Measurements from ENCODE around the gene MRPS23. TPM values are rescaled to one million over a fixed set of nuclear protein-coding genes. Genes with fewer than 3 reads are reported as not detected.

MRPS23 gene
- total RNA-seq, 1 donor, result 19.9 TPM

GRCh38 chr17:57868910-57869616, 19.2 kb upstream of the MRPS23 start:
- Histone ChIP-seq H3K27ac (ENCODE audit: low read depth, low read length) (peak overlapping the region; percentile 68), H3K27me3 (ENCODE audit: insufficient read depth, low read length) (no peaks in the 10 kb centered on the region), H3K9me3 (ENCODE audit: low read depth, low read length) (no peaks in the 10 kb centered on the region), H2AFZ (ENCODE audit: low read length) (no peak overlapping the region), H3K4me3 (ENCODE audit: insufficient read depth, low read length) (no peak overlapping the region), H3K4me2 (ENCODE audit: insufficient read depth, low read length) (no peak overlapping the region), H3K4me1 (ENCODE audit: insufficient read depth, low read length) (peaks cover 40% of the 10 kb centered on the region), H3K36me3 (ENCODE audit: insufficient read depth, low read length) (peaks cover 37% of the 10 kb centered on the region), H4K20me1 (ENCODE audit: insufficient read depth, low read length) (no peaks in the 10 kb centered on the region), H3K79me2 (ENCODE audit: insufficient read depth, low read length) (no peaks in the 10 kb centered on the region)
- DNase-seq (ENCODE audit: insufficient read length, low spot score, missing footprints), result peak; percentile 82
- no peak for TF ChIP-seq CTCF (IDR thresholded peaks at IDR 0.05; ENCODE audit: extremely low read depth, low read depth, low read length)

GRCh38 chr17:57868007-57868909, 18.4 kb upstream of the MRPS23 start:
- Histone ChIP-seq H3K36me3 (ENCODE audit: insufficient read depth, low read length) (peaks cover 34% of the 10 kb centered on the region), H3K79me2 (ENCODE audit: insufficient read depth, low read length) (no peaks in the 10 kb centered on the region), H3K9me3 (ENCODE audit: low read depth, low read length) (no peaks in the 10 kb centered on the region), H4K20me1 (ENCODE audit: insufficient read depth, low read length) (no peaks in the 10 kb centered on the region), H3K4me2 (ENCODE audit: insufficient read depth, low read length) (peak overlapping the region; percentile 41), H2AFZ (ENCODE audit: low read length) (no peak overlapping the region), H3K27ac (ENCODE audit: low read depth, low read length) (peak overlapping the region; percentile 68), H3K4me1 (ENCODE audit: insufficient read depth, low read length) (peaks cover 33% of the 10 kb centered on the region), H3K4me3 (ENCODE audit: insufficient read depth, low read length) (peak overlapping the region; percentile 36), H3K27me3 (ENCODE audit: insufficient read depth, low read length) (no peaks in the 10 kb centered on the region)
- DNase-seq (ENCODE audit: insufficient read length, low spot score, missing footprints), result peak; percentile 98
- peak; percentile 50 for TF ChIP-seq CTCF (IDR thresholded peaks at IDR 0.05; ENCODE audit: extremely low read depth, low read depth, low read length)

GRCh38 chr17:57867126-57867525, 17.3 kb upstream of the MRPS23 start:
- H3K4me3 ChIP-seq (ENCODE audit: insufficient read depth, low read length), result no peak overlapping the region
- no peaks in the 10 kb centered on the region for H3K27me3 ChIP-seq (ENCODE audit: insufficient read depth, low read length)
- no peak overlapping the region for H3K27ac ChIP-seq (ENCODE audit: low read depth, low read length)
- H3K9me3 ChIP-seq (ENCODE audit: low read depth, low read length), result no peaks in the 10 kb centered on the region
- no peaks in the 10 kb centered on the region for H4K20me1 ChIP-seq (ENCODE audit: insufficient read depth, low read length)
- no peak overlapping the region for H2AFZ ChIP-seq (ENCODE audit: low read length)
- no peak for DNase-seq (ENCODE audit: insufficient read length, low spot score, missing footprints)
- H3K4me2 ChIP-seq (ENCODE audit: insufficient read depth, low read length), result no peak overlapping the region
- no peaks in the 10 kb centered on the region for H3K79me2 ChIP-seq (ENCODE audit: insufficient read depth, low read length)
- peaks cover 23% of the 10 kb centered on the region for H3K36me3 ChIP-seq (ENCODE audit: insufficient read depth, low read length)
- no peak for TF ChIP-seq CTCF (IDR thresholded peaks at IDR 0.05; ENCODE audit: extremely low read depth, low read depth, low read length)
- H3K4me1 ChIP-seq (ENCODE audit: insufficient read depth, low read length), result peaks cover 33% of the 10 kb centered on the region

GRCh38 chr17:57866723-57867122, 16.9 kb upstream of the MRPS23 start:
- peak; percentile 72 for DNase-seq (ENCODE audit: insufficient read length, low spot score, missing footprints)
- H3K4me1 ChIP-seq (ENCODE audit: insufficient read depth, low read length), result peaks cover 33% of the 10 kb centered on the region
- H2AFZ ChIP-seq (ENCODE audit: low read length), result no peak overlapping the region
- TF ChIP-seq CTCF (IDR thresholded peaks at IDR 0.05; ENCODE audit: extremely low read depth, low read depth, low read length), result no peak
- no peaks in the 10 kb centered on the region for H3K27me3 ChIP-seq (ENCODE audit: insufficient read depth, low read length)
- H3K36me3 ChIP-seq (ENCODE audit: insufficient read depth, low read length), result peaks cover 19% of the 10 kb centered on the region
- H4K20me1 ChIP-seq (ENCODE audit: insufficient read depth, low read length), result no peaks in the 10 kb centered on the region
- H3K79me2 ChIP-seq (ENCODE audit: insufficient read depth, low read length), result no peaks in the 10 kb centered on the region
- no peak overlapping the region for H3K4me3 ChIP-seq (ENCODE audit: insufficient read depth, low read length)
- H3K4me2 ChIP-seq (ENCODE audit: insufficient read depth, low read length), result no peak overlapping the region
- no peaks in the 10 kb centered on the region for H3K9me3 ChIP-seq (ENCODE audit: low read depth, low read length)
- no peak overlapping the region for H3K27ac ChIP-seq (ENCODE audit: low read depth, low read length)
